Right lobe of liver (tissue), 4 donors: ENCODE results near the gene TAPBP.

ENCODE experiments used
- POLR2A ChIP-seq: fragments of 450-650 bp; IDR thresholded peaks from one replicate; pipeline ENCODE4 v1.6.1; 2017; ENCODE audit warnings: antibody characterized with exemption, mild to moderate bottlenecking
- TF ChIP-seq, protein P1 (sequence below), 4 donors: fragments of 200-600 bp in 3 of 4; fragments of 450-650 bp in 1 of 4; IDR thresholded peaks; one replicate each; pipeline versions ENCODE4 v1.5.1 to v1.8.0; 2016 to 2022; ENCODE audit warnings: antibody characterized with exemption in 4 of 4, mild to moderate bottlenecking in 2 of 4
- donor health status: DM: no; HTN: no; CAD: no.
- donor health status: DM: no; HTN: no; CAD: no.
- donor health status: DM: no; HTN: yes; CAD: no.

DNA sequence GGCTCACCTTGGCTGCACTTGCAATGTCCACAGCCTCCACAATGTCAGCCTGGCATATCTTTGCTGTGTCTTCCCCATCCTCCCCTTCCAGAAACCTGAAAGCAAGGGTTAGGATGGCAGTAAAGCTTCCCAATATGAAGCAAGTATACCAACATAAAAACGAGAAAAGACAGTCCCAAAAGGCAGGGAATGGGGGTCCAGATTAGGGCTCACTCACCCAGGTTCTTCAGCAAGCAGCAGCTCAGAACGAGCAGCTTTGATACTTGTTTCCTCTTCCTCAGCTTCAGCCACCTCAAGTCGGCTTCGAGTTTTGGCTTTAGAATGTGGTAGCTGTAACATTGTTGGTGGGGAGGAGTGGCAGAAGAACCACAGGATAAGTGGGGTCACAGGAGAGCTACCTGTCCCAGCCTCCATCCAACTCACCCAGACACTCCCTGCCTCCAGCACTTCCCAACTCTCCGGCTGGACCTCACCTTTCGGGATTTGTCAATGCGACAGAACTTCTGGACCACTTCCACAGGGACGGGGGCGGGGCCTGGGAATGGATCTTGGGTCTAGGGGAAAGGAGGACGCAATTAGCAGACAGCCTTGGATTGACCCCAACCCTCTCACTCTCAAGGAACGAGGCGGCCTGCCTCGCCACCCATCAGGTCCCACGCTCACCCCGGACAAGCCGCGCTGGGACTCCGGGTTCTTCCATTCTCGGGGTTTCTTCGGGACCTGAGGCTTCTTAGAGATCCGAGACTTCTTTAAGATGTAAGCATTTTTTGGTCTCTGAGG lies 25.5 kb downstream of the TAPBP start:
- TF ChIP-seq, protein P1, sequence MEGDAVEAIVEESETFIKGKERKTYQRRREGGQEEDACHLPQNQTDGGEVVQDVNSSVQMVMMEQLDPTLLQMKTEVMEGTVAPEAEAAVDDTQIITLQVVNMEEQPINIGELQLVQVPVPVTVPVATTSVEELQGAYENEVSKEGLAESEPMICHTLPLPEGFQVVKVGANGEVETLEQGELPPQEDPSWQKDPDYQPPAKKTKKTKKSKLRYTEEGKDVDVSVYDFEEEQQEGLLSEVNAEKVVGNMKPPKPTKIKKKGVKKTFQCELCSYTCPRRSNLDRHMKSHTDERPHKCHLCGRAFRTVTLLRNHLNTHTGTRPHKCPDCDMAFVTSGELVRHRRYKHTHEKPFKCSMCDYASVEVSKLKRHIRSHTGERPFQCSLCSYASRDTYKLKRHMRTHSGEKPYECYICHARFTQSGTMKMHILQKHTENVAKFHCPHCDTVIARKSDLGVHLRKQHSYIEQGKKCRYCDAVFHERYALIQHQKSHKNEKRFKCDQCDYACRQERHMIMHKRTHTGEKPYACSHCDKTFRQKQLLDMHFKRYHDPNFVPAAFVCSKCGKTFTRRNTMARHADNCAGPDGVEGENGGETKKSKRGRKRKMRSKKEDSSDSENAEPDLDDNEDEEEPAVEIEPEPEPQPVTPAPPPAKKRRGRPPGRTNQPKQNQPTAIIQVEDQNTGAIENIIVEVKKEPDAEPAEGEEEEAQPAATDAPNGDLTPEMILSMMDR (IDR thresholded peaks at IDR 0.05), result no peak
- no peak for TF ChIP-seq POLR2A
